SK-N-SH (cell line): ENCODE results near the gene THSD4. TPM values are rescaled to one million over a fixed set of nuclear protein-coding genes. Genes with fewer than 3 reads are reported as not detected.

ENCODE experiments used
- CTCF ChIA-PET: fragments of 300-600, 350-600 bp; formaldehyde crosslinking; extraction: SDS; loops from one replicate; lab custom pipeline; 2021; lab: Yijun Ruan, JAX
- POLR2A ChIA-PET: fragments of 350-600 bp; sonication (Branson Sonifier 250); formaldehyde crosslinking; extraction: SDS; loops from one replicate; lab custom pipeline; 2020; ENCODE audit warnings: antibody characterized with exemption, inconsistent platforms; lab: Yijun Ruan, JAX
- DNase-seq: peaks from one replicate; pipeline ENCODE4 v3.0.0; 2012
- H2AFZ ChIP-seq: fragments of 200-600 bp; sonication (generic); 2 replicates; pipeline ENCODE4 v1.8.1; 2016; ENCODE audit warnings: antibody characterized with exemption, mild to moderate bottlenecking, low read depth
- H3F3A ChIP-seq: fragments of 200-600 bp; sonication (generic); replicated peaks from 2 replicates; pipeline ENCODE3; 2016; ENCODE audit warnings: antibody characterized with exemption, mild to moderate bottlenecking; ENCODE audit not compliant: insufficient read depth
- H3K27ac ChIP-seq, 2 experiments: fragments of 200-500 bp in 1 of 2; fragments of 200-600 bp in 1 of 2; sonication (Bioruptor generic) in 1 of 2; sonication (generic), shearing (Covaris generic) in 1 of 2; 2 replicates each; pipeline versions ENCODE4 v1.5.1 to v1.6.1; 2014 to 2016; ENCODE audit warnings: low read depth in 2 of 2, inconsistent platforms in 1 of 2, low read length in 1 of 2, mild to moderate bottlenecking in 1 of 2, mixed read lengths in 1 of 2
- H3K27me3 ChIP-seq: fragments of 200-600 bp; sonication (generic), shearing (Covaris generic); 2 replicates; pipeline ENCODE4 v1.6.1; 2016; ENCODE audit warnings: mixed run types; ENCODE audit not compliant: insufficient read depth
- H3K36me3 ChIP-seq, 2 experiments: fragments of 200-500 bp in 1 of 2; fragments of 200-600 bp in 1 of 2; sonication (Bioruptor generic) in 1 of 2; sonication (generic) in 1 of 2; replicated peaks in 1 of 2; 2 replicates each; pipeline versions ENCODE3 to v1.5.1; 2014 to 2016; ENCODE audit warnings: low read length in 1 of 2, mild to moderate bottlenecking in 1 of 2; ENCODE audit not compliant: insufficient read depth in 2 of 2, control insufficient read depth in 1 of 2
- H3K4me1 ChIP-seq, 2 experiments: fragments of 200-500 bp in 1 of 2; fragments of 200-600 bp in 1 of 2; sonication (Bioruptor generic) in 1 of 2; sonication (generic), shearing (Covaris generic) in 1 of 2; 2 replicates each; pipeline versions ENCODE4 v1.5.1 to v1.6.1; 2014 to 2016; ENCODE audit warnings: low read depth in 1 of 2, low read length in 1 of 2, mixed run types in 1 of 2; ENCODE audit not compliant: insufficient read depth in 2 of 2, control insufficient read depth in 1 of 2
- H3K4me2 ChIP-seq: fragments of 200-600 bp; sonication (generic), shearing (Covaris generic); 2 replicates; pipeline ENCODE4 v1.6.1; 2017; ENCODE audit warnings: mixed run types
- H3K4me3 ChIP-seq, 2 experiments: fragments of 200-500 bp in 1 of 2; fragments of 200-600 bp in 1 of 2; sonication (Bioruptor generic) in 1 of 2; sonication (generic), shearing (Covaris generic) in 1 of 2; 2 replicates each; pipeline versions ENCODE4 v1.5.1 to v1.8.1; 2014 to 2016; ENCODE audit warnings: low read depth in 2 of 2, inconsistent platforms in 1 of 2, low read length in 1 of 2, mild to moderate bottlenecking in 1 of 2, mixed read lengths in 1 of 2, moderate library complexity in 1 of 2
- H3K79me2 ChIP-seq: fragments of 200-600 bp; sonication (generic); 2 replicates; pipeline ENCODE4 v1.8.1; 2017; ENCODE audit warnings: mild to moderate bottlenecking; ENCODE audit not compliant: insufficient read depth
- H3K9ac ChIP-seq: fragments of 200-600 bp; sonication (generic); 2 replicates; pipeline ENCODE4 v1.6.1; 2017; ENCODE audit warnings: mixed run types
- H3K9me2 ChIP-seq: fragments of 200-600 bp; sonication (generic); 2 replicates; pipeline ENCODE4 v1.6.1; 2017; ENCODE audit warnings: mixed run types
- H3K9me3 ChIP-seq: fragments of 200-600 bp; sonication (generic); 2 replicates; pipeline ENCODE4 v1.6.1; 2017; ENCODE audit warnings: mixed run types, mild to moderate bottlenecking, moderate library complexity
- H4K20me1 ChIP-seq: fragments of 200-600 bp; sonication (generic); 2 replicates; pipeline ENCODE4 v1.6.1; 2017; ENCODE audit warnings: mild to moderate bottlenecking, mixed run types; ENCODE audit not compliant: insufficient read depth
- CTCF ChIP-seq: fragments of 200-600 bp; sonication (generic); IDR thresholded peaks from 2 replicates; pipeline ENCODE4 v1.6.1; 2017; ENCODE audit warnings: antibody characterized with exemption, mild to moderate bottlenecking, moderate library complexity
- ELF1 ChIP-seq: IDR thresholded peaks from 2 replicates; pipeline ENCODE4 v1.4.0; 2012
- FOXJ3 ChIP-seq: sonication (generic); formaldehyde crosslinking; IDR thresholded peaks from 2 replicates; pipeline ENCODE4 v1.5.1; 2020; ENCODE audit warnings: mild to moderate bottlenecking, missing genetic modification reagents
- IRF3 ChIP-seq: fragments of 150-350 bp; IDR thresholded peaks from 2 replicates; pipeline ENCODE4 v1.6.1; 2016; ENCODE audit warnings: mild to moderate bottlenecking, low read depth, low read length
- JUND ChIP-seq: IDR thresholded peaks from 2 replicates; pipeline ENCODE4 v1.4.0; 2012
- MAX ChIP-seq: IDR thresholded peaks from 2 replicates; pipeline ENCODE4 v1.4.0; 2012; ENCODE audit warnings: low read depth
- MXI1 ChIP-seq: IDR thresholded peaks from 2 replicates; pipeline ENCODE4 v1.6.1; 2012; ENCODE audit warnings: mild to moderate bottlenecking, low read depth, low read length, improper control_type of control experiment
- NFIC ChIP-seq: IDR thresholded peaks from 2 replicates; pipeline ENCODE4 v1.4.0; 2012; ENCODE audit warnings: borderline replicate concordance
- NRF1 ChIP-seq: IDR thresholded peaks from 2 replicates; pipeline ENCODE4 v1.6.1; 2012; ENCODE audit warnings: low read depth, mild to moderate bottlenecking, low read length
- PBX3 ChIP-seq: IDR thresholded peaks from 2 replicates; pipeline ENCODE4; 2012
- POLR2AphosphoS5 ChIP-seq: IDR thresholded peaks from 2 replicates; pipeline ENCODE4 v1.6.1; 2012; ENCODE audit warnings: low read depth, low read length
- REST ChIP-seq: IDR thresholded peaks from 2 replicates; pipeline ENCODE4 v1.6.1; 2012; ENCODE audit warnings: mild to moderate bottlenecking, low read depth, low read length, moderate library complexity
- RFX5 ChIP-seq: IDR thresholded peaks from 2 replicates; pipeline ENCODE4 v1.6.1; 2012; ENCODE audit warnings: mild to moderate bottlenecking, improper control_type of control experiment, low read length
- RXRA ChIP-seq: IDR thresholded peaks from 2 replicates; pipeline ENCODE4 v1.4.0; 2012; ENCODE audit warnings: low read depth, mild to moderate bottlenecking, borderline replicate concordance
- SMC3 ChIP-seq: IDR thresholded peaks from 2 replicates; pipeline ENCODE4 v1.6.1; 2012; ENCODE audit warnings: low read depth, low read length, improper control_type of control experiment
- TAF1 ChIP-seq: IDR thresholded peaks from 2 replicates; pipeline ENCODE4 v1.6.1; 2012; ENCODE audit warnings: low read depth, mild to moderate bottlenecking, low read length, moderate library complexity, borderline replicate concordance
- TCF12 ChIP-seq: IDR thresholded peaks from 2 replicates; pipeline ENCODE4 v1.4.0; 2012
- TEAD4 ChIP-seq: IDR thresholded peaks from 2 replicates; pipeline ENCODE4 v1.4.0; 2012; ENCODE audit warnings: mild to moderate bottlenecking, borderline replicate concordance; ENCODE audit not compliant: insufficient read depth
- USF2 ChIP-seq: fragments of 150-350 bp; IDR thresholded peaks from 2 replicates; pipeline ENCODE4 v1.6.1; 2017; ENCODE audit warnings: antibody characterized with exemption, low read length, low read depth, borderline replicate concordance
- YY1 ChIP-seq: IDR thresholded peaks from 2 replicates; pipeline ENCODE4 v1.4.0; 2012; ENCODE audit warnings: low read depth, mild to moderate bottlenecking
- WGBS: methylation state at CpG from one replicate; pipeline ENCODE4 v1.1.6; 2017; ENCODE audit warnings: low lambda C conversion rate; 5-methylcytosine and 5-hydroxymethylcytosine counted together
- polyA plus RNA-seq, 3 experiments: library from polyadenylated mRNA; depleted of rRNA; stranded (reverse); fragments of >200 nt; gene quantifications; 2 replicates each; pipeline ENCODE4 v1.2.3, GENCODE V29; 2012

Gene THSD4
- polyA plus RNA-seq, 1 of the 3 experiments (the other 2 are of a cell fraction), result 79.1 TPM

- WGBS, result 100% methylated on average over 2 of the region's 2 CpGs
- no peak overlapping the region for H3K9ac ChIP-seq
- TF ChIP-seq NRF1 (no peak), JUND (no peak), IRF3 (no peak), RFX5 (no peak), TAF1 (no peak), TCF12 (no peak), PBX3 (no peak), TEAD4 (no peak), MXI1 (no peak), CTCF (no peak), RXRA (no peak), ELF1 (no peak), YY1 (no peak), MAX (no peak), REST (no peak), FOXJ3 (CRISPR knock-in tag) (no peak), SMC3 (no peak), NFIC (no peak), USF2 (no peak), POLR2AphosphoS5 (no peak)
- CTCF ChIA-PET, result interaction anchor here (0.9 kb wide), 1 partner anchor 22 kb away, joined by 3 read pairs; no protein-coding TSS in a partner anchor
- H3K79me2 ChIP-seq, result no peaks in the 10 kb centered on the region
- H3K27ac ChIP-seq, result no peak overlapping the region
- no peak for DNase-seq
- H3F3A ChIP-seq, result peaks cover 11% of the 10 kb centered on the region
- no peak overlapping the region for H3K4me3 ChIP-seq
- POLR2A ChIA-PET, result no interaction called here
- no peaks in the 10 kb centered on the region for H4K20me1 ChIP-seq
- H2AFZ ChIP-seq, result no peak overlapping the region
- no peaks in the 10 kb centered on the region for H3K9me3 ChIP-seq
- H3K4me1 ChIP-seq, result peaks cover 16 to 22% of the 10 kb centered on the region in 2 experiments
- no peaks in the 10 kb centered on the region for H3K36me3 ChIP-seq
- H3K4me2 ChIP-seq, result no peak overlapping the region
- H3K9me2 ChIP-seq, result no peaks in the 10 kb centered on the region
- no peaks in the 10 kb centered on the region for H3K27me3 ChIP-seq
These were observed 541.9 kb downstream of the THSD4 start for GRCh38 chr15:71657141-71657540.
